CD14-positive monocyte (primary cell): ENCODE measurements around the gene SET. TPM values are rescaled to one million over a fixed set of nuclear protein-coding genes. Genes with fewer than 3 reads are reported as not detected.
"Not testable (repeated sequence)": the region's sequence is repeated elsewhere in the genome, so short reads cannot be mapped to it uniquely, and the experiment has no call there.

ENCODE experiments used
- DNase-seq, 3 donors: peaks; one replicate each; pipeline ENCODE4 v3.0.0-alpha.2; 2011 to 2022
- H2AFZ ChIP-seq: 2 replicates; pipeline ENCODE4 v1.6.0; 2012; ENCODE audit warnings: mild to moderate bottlenecking, low read depth, low read length, inconsistent platforms; ENCODE audit not compliant: insufficient read depth, poor library complexity, severe bottlenecking
- H3K27ac ChIP-seq, 2 donors: 1 replicate in 1 of 2; 2 replicates in 1 of 2; pipeline ENCODE4 v1.5.1; 2012 to 2013; ENCODE audit warnings: low read length in 2 of 2, control low read depth in 1 of 2, inconsistent platforms in 1 of 2, low read depth in 1 of 2, mild to moderate bottlenecking in 1 of 2
- H3K27me3 ChIP-seq, 2 donors: one replicate each; pipeline versions ENCODE4 v1.6.0 to v1.6.1; 2011 to 2013; ENCODE audit warnings: low read length in 2 of 2; ENCODE audit not compliant: control insufficient read depth in 2 of 2, insufficient read depth in 2 of 2
- H3K36me3 ChIP-seq, 2 donors: replicated peaks in 1 of 2; 1 replicate in 1 of 2; 2 replicates in 1 of 2; pipeline versions ENCODE4 v1.5.1 to v1.6.1; 2012 to 2013; ENCODE audit warnings: low read length in 2 of 2, control low read depth in 1 of 2, inconsistent platforms in 1 of 2, mild to moderate bottlenecking in 1 of 2; ENCODE audit not compliant: insufficient read depth in 2 of 2, control insufficient read depth in 1 of 2
- H3K4me1 ChIP-seq, 2 donors: 1 replicate in 1 of 2; 2 replicates in 1 of 2; pipeline versions ENCODE4 v1.5.1 to v1.6.1; 2012 to 2013; ENCODE audit warnings: low read length in 2 of 2, control low read depth in 1 of 2, inconsistent platforms in 1 of 2, mild to moderate bottlenecking in 1 of 2, moderate library complexity in 1 of 2; ENCODE audit not compliant: insufficient read depth in 2 of 2, control insufficient read depth in 1 of 2
- H3K4me2 ChIP-seq: replicated peaks from 2 replicates; pipeline ENCODE3; 2012; ENCODE audit warnings: low read length, moderate library complexity, mild to moderate bottlenecking; ENCODE audit not compliant: poor library complexity, severe bottlenecking; ENCODE audit errors: extremely low read depth
- H3K4me3 ChIP-seq, 3 experiments: fragments of 200-600 bp in 1 of 3; sonication (generic) in 1 of 3; replicated peaks in 1 of 3; 1 replicate in 2 of 3; 2 replicates in 1 of 3; pipeline ENCODE4 v1.5.1; 2011 to 2013; ENCODE audit warnings: low read length in 3 of 3, mild to moderate bottlenecking in 3 of 3, control low read depth in 2 of 3, low read depth in 2 of 3, inconsistent platforms in 1 of 3, moderate library complexity in 1 of 3
- H3K79me2 ChIP-seq: 2 replicates; pipeline ENCODE4 v1.6.0; 2012; ENCODE audit warnings: mild to moderate bottlenecking, control low read depth, inconsistent platforms, low read length, moderate library complexity; ENCODE audit not compliant: insufficient read depth
- H3K9ac ChIP-seq: 2 replicates; pipeline ENCODE4 v1.6.0; 2017; ENCODE audit warnings: low read length, mild to moderate bottlenecking; ENCODE audit not compliant: insufficient read depth, poor library complexity, severe bottlenecking
- H3K9me3 ChIP-seq, 2 donors: replicated peaks in 1 of 2; 1 replicate in 1 of 2; 2 replicates in 1 of 2; pipeline versions ENCODE4 v1.5.1 to v1.6.1; 2012 to 2013; ENCODE audit warnings: low read length in 2 of 2, control low read depth in 1 of 2; ENCODE audit not compliant: control insufficient read depth in 1 of 2, insufficient read depth in 1 of 2
- H4K20me1 ChIP-seq: 2 replicates; pipeline ENCODE4 v1.6.0; 2012; ENCODE audit warnings: mild to moderate bottlenecking, low read length, control low read depth, moderate library complexity; ENCODE audit not compliant: insufficient read depth
- H3K27ac Mint-ChIP-seq, 7 donors: one replicate each; pipeline ENCODE4 v1.8.0; 2020; ENCODE audit warnings: mild to moderate bottlenecking in 7 of 7, mixed read lengths in 7 of 7, moderate library complexity in 6 of 7, inconsistent platforms in 2 of 7
- H3K27me3 Mint-ChIP-seq, 3 donors: one replicate each; pipeline ENCODE4 v1.8.0; 2021 to 2022; ENCODE audit warnings: low read depth in 3 of 3, mild to moderate bottlenecking in 3 of 3, mixed read lengths in 3 of 3, moderate library complexity in 3 of 3, inconsistent platforms in 1 of 3
- H3K36me3 Mint-ChIP-seq, 2 donors: one replicate each; pipeline ENCODE4 v1.8.0; 2020; ENCODE audit warnings: mixed read lengths in 2 of 2, inconsistent platforms in 1 of 2, mild to moderate bottlenecking in 1 of 2
- H3K4me1 Mint-ChIP-seq: one replicate; pipeline ENCODE4 v1.8.0; 2020; ENCODE audit warnings: mild to moderate bottlenecking, mixed read lengths
- H3K4me3 Mint-ChIP-seq, 2 donors: one replicate each; pipeline ENCODE4 v1.8.0; 2020; ENCODE audit warnings: mild to moderate bottlenecking in 2 of 2, mixed read lengths in 2 of 2, moderate library complexity in 1 of 2
- H3K9me3 Mint-ChIP-seq, 7 donors: one replicate each; pipeline ENCODE4 v1.8.0; 2020 to 2022; ENCODE audit warnings: mixed read lengths in 7 of 7, mild to moderate bottlenecking in 6 of 7, moderate library complexity in 6 of 7, inconsistent platforms in 2 of 7
- CTCF ChIP-seq: fragments of 200-600 bp; IDR thresholded peaks from one replicate; pipeline ENCODE4 v1.8.0; 2022; ENCODE audit warnings: antibody characterized with exemption, mild to moderate bottlenecking
- WGBS: methylation state at CpG from one replicate; pipeline ENCODE4 v1.1.5; 2013; ENCODE audit warnings: missing lambda C conversion rate; ENCODE audit not compliant: insufficient coverage; 5-methylcytosine and 5-hydroxymethylcytosine counted together
- intact Hi-C, 2 donors: fragments of 100-400 bp; cut with micrococcal nuclease; formaldehyde crosslinking; loops; one replicate each; pipeline versions ENCODE4 v1.15.0 to v1.15.1; 2023
- polyA plus RNA-seq, 3 donors: library from polyadenylated mRNA; depleted of rRNA in 1 of 3; unstranded in 2 of 3; stranded (reverse) in 1 of 3; fragments of 300-500 nt in 2 of 3; fragments of >200 nt in 1 of 3; fragmentation: Illumina TruSeq in 2 of 3; gene quantifications; 1 replicate in 2 of 3; 2 replicates in 1 of 3; pipeline ENCODE4 v1.2.3, GENCODE V29; 2012 to 2021

Gene SET
- polyA plus RNA-seq, 3 donors: 56.2 to 124 (median 114) TPM

DNA sequence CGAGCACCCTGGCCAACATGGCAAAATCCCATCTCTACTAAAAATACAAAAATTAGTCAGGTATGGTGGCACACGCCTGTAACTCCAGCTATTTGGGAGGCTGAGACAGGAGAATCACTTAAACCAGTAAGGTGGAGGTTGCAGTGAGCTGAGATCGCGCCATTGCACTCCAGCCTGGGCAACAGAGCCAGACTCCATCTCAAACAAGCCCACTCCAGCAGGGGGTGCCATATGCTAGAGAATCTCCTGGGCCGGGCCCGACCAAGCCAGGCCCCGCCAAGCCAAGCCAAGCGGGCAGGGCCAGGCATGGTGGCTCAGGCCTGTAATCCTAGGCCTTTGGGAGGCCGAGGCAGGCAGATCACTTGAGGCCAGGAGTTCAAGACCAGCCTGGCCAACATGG lies 40.8 kb upstream of the SET start:
- TF ChIP-seq CTCF: peak; percentile 61
- H3K27me3 ChIP-seq, H3K4me2 ChIP-seq, H3K4me3 Mint-ChIP-seq, H3K4me1 ChIP-seq, H3K36me3 Mint-ChIP-seq, H3K27ac ChIP-seq, H3K9me3 Mint-ChIP-seq, H3K79me2 ChIP-seq, H3K4me3 ChIP-seq, H3K9ac ChIP-seq, H3K27ac Mint-ChIP-seq, H3K4me1 Mint-ChIP-seq, H4K20me1 ChIP-seq, H3K9me3 ChIP-seq, H3K36me3 ChIP-seq, H2AFZ ChIP-seq, H3K27me3 Mint-ChIP-seq: not testable (repeated sequence)
- intact Hi-C loops: loop anchor here in 1 of 2 donors (10.0 kb wide), 1 partner anchor 277 kb away; the partner anchor contains the start of gene PHYHD1
- WGBS: 91% methylated on average over 4 of the region's 9 CpGs
- peak; percentile 47 to 58 (median 52) for DNase-seq

GRCh38 chr9:128651798-128652197 lies 37.2 kb upstream of the SET start:
- intact Hi-C loops: no loop called here
- H3K79me2 ChIP-seq: no peaks in the 10 kb centered on the region
- no peaks in the 10 kb centered on the region for H3K36me3 ChIP-seq
- no peak overlapping the region for H2AFZ ChIP-seq
- H3K4me1 ChIP-seq: peaks cover 5 to 9% of the 10 kb centered on the region in 2 donors
- H3K4me3 ChIP-seq: no peak overlapping the region
- H3K9me3 ChIP-seq: no peaks in the 10 kb centered on the region
- Mint-ChIP-seq H3K36me3 (peaks cover 0 to 3% of the 10 kb centered on the region in 2 donors), H3K9me3 (no peaks in the 10 kb centered on the region), H3K27me3 (peaks cover 0 to 10% (median 2%) of the 10 kb centered on the region in 3 donors), H3K27ac (peak overlapping the region in 1 of 7 donors; percentile 53), H3K4me3 (no peak overlapping the region), H3K4me1 (peaks cover 3% of the 10 kb centered on the region)
- 100% methylated on average over 5 of the region's 5 CpGs for WGBS
- H3K27ac ChIP-seq: no peak overlapping the region
- H3K9ac ChIP-seq: no peak overlapping the region
- no peak for DNase-seq
- H3K4me2 ChIP-seq: no peak overlapping the region
- TF ChIP-seq CTCF: no peak
- no peaks in the 10 kb centered on the region for H3K27me3 ChIP-seq
- no peaks in the 10 kb centered on the region for H4K20me1 ChIP-seq
